Measurements from ENCODE around the gene PRDM1.

DNA sequence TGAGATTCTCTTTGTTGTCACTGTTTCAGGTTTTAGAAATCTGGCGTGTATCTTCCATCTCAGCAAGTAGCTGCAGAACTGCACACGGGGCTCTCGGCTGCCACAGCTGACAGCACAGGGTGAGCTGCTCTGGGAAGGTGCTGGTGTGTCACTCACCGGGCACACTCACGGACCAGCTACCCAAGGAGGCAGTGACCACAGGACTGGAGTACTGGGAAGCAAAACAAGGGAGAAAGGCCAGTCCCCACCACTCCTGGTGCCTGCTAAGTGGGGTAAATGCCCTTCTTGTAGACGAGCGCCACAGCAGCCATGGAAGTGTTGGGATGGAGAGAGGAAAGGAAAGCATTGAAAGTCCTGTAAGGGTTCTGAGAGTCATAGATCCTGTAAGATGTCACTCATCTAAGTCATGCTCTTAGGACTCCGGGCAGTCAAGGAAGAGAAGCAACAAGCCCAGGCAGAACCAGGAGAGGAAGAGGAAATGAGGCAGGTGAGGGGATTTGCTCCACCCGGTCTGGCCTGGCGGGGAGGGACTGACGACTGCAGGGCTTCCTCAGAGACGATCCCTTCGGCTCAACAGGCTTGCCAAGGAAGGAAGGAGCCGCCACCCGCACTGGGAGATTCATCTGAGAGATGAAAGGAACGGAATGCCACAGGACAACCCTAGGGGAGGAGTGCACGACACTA lies 48.1 kb downstream of the PRDM1 start:
- TF ChIP-seq POLR2A (IDR thresholded peaks at IDR 0.05): no peak
- TF ChIP-seq, protein P1, sequence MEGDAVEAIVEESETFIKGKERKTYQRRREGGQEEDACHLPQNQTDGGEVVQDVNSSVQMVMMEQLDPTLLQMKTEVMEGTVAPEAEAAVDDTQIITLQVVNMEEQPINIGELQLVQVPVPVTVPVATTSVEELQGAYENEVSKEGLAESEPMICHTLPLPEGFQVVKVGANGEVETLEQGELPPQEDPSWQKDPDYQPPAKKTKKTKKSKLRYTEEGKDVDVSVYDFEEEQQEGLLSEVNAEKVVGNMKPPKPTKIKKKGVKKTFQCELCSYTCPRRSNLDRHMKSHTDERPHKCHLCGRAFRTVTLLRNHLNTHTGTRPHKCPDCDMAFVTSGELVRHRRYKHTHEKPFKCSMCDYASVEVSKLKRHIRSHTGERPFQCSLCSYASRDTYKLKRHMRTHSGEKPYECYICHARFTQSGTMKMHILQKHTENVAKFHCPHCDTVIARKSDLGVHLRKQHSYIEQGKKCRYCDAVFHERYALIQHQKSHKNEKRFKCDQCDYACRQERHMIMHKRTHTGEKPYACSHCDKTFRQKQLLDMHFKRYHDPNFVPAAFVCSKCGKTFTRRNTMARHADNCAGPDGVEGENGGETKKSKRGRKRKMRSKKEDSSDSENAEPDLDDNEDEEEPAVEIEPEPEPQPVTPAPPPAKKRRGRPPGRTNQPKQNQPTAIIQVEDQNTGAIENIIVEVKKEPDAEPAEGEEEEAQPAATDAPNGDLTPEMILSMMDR (IDR thresholded peaks at IDR 0.05): no peak

All from uterus (tissue), 2 donors.